ENCODE measurements around the gene ILDR2. TPM values are rescaled to one million over a fixed set of nuclear protein-coding genes. Genes with fewer than 3 reads are reported as not detected.
A peak's percentile ranks its signal among the peaks of the same experiment; 100 is the strongest.

Gene ILDR2
- total and polyA plus RNA-seq, 9 of the 15 experiments (the other 6 are each of a cell fraction or from before 2014, with no cell fraction given), result 0.03 to 0.31 (median 0.18) TPM; not detected in 2

GRCh38 chr1:166975361-166976129 is at the start of gene ILDR2 (continued):
- TF ChIP-seq, protein P1, sequence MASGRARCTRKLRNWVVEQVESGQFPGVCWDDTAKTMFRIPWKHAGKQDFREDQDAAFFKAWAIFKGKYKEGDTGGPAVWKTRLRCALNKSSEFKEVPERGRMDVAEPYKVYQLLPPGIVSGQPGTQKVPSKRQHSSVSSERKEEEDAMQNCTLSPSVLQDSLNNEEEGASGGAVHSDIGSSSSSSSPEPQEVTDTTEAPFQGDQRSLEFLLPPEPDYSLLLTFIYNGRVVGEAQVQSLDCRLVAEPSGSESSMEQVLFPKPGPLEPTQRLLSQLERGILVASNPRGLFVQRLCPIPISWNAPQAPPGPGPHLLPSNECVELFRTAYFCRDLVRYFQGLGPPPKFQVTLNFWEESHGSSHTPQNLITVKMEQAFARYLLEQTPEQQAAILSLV (tag; IDR thresholded peaks at IDR 0.05), result no peak
- TF ChIP-seq CTCF (IDR thresholded peaks at IDR 0.05 in 2 of 3, conservative IDR thresholded peaks at IDR 0.05 in 1 of 3; ENCODE audit: insufficient read depth in 2 of 3, low read depth in 1 of 3, low read length in 3 of 3), result peak in 2 of 3 experiments; percentile 19 to 40; a peak in 2 of 6 replicates
- peak; percentile 60; the same call in 1 of the 2 replicates for TF ChIP-seq MTA3 (IDR thresholded peaks at IDR 0.05; ENCODE audit: borderline replicate concordance)
- TF ChIP-seq CTBP1 (IDR thresholded peaks at IDR 0.05; ENCODE audit: borderline replicate concordance), result peak; percentile 89
- TF ChIP-seq ZNF57 (CRISPR knock-in tag; IDR thresholded peaks at IDR 0.05), result no peak
- TF ChIP-seq RB1 (IDR thresholded peaks at IDR 0.05; ENCODE audit: low read depth), result peak; percentile 90
- 0 out of 2 replicates have a peak, but pooled peaks have one; percentile 45 for TF ChIP-seq HNRNPL (IDR thresholded peaks at IDR 0.05; ENCODE audit: low read depth, low read length)
- TF ChIP-seq DDX20 (tag; IDR thresholded peaks at IDR 0.05; ENCODE audit: low read depth), result no peak
- TF ChIP-seq UBTF (IDR thresholded peaks at IDR 0.05; ENCODE audit: borderline replicate concordance in 1 of 2, low read depth in 2 of 2, low read length in 2 of 2), result peak; percentile 40 to 42; a peak in 1 of 4 replicates
- no peak for TF ChIP-seq MLLT1 (IDR thresholded peaks at IDR 0.05)

Data from K562 (cell line).